GM12878 (cell line): Measurements from ENCODE around the gene FMNL2. TPM values are rescaled to one million over a fixed set of nuclear protein-coding genes. Genes with fewer than 3 reads are reported as not detected.

Experiments
- ATF7 ChIP-seq: fragments of 450-650 bp; IDR thresholded peaks from 2 replicates; pipeline ENCODE4 v1.6.1; 2016; ENCODE audit warnings: low read depth, mild to moderate bottlenecking
- BACH1 ChIP-seq: fragments of 450-650 bp; IDR thresholded peaks from 2 replicates; pipeline ENCODE4 v1.6.1; 2017; ENCODE audit warnings: mild to moderate bottlenecking, borderline replicate concordance
- BHLHE40 ChIP-seq, 2 experiments: fragments of 450-650 bp in 1 of 2; IDR thresholded peaks; 2 replicates each; pipeline ENCODE4 v1.6.1; 2011 to 2017; ENCODE audit warnings: low read depth in 2 of 2, borderline replicate concordance in 1 of 2, improper control_type of control experiment in 1 of 2, low read length in 1 of 2, mild to moderate bottlenecking in 1 of 2
- CBX5 ChIP-seq: sonication (generic); IDR thresholded peaks from 2 replicates; pipeline ENCODE4 v1.6.1; 2016; ENCODE audit warnings: low read depth, moderate library complexity, mild to moderate bottlenecking, inconsistent platforms
- CREM ChIP-seq: IDR thresholded peaks from 2 replicates; pipeline ENCODE4 v1.6.1; 2014; ENCODE audit warnings: antibody characterized with exemption, low read depth
- GABPA ChIP-seq: IDR thresholded peaks from 2 replicates; pipeline ENCODE4 v1.6.1; 2014; ENCODE audit warnings: antibody characterized with exemption, low read depth, mild to moderate bottlenecking, inconsistent platforms
- GATAD2B ChIP-seq: fragments of 450-650 bp; conservative IDR thresholded peaks from 2 replicates; pipeline ENCODE4 v1.6.1; 2017; ENCODE audit warnings: low read depth, mild to moderate bottlenecking, moderate library complexity
- HDAC2 ChIP-seq: fragments of 200-600 bp; sonication (generic); IDR thresholded peaks from 2 replicates; pipeline ENCODE4 v1.6.1; 2017
- HDAC6 ChIP-seq: fragments of 200-600 bp; sonication (generic); IDR thresholded peaks from one replicate; pipeline ENCODE4 v1.8.0; 2017; ENCODE audit warnings: antibody characterized with exemption; ENCODE audit not compliant: unreplicated experiment
- HSF1 ChIP-seq: fragments of 150-350 bp; IDR thresholded peaks from 2 replicates; pipeline ENCODE4 v1.6.1; 2014; ENCODE audit warnings: mild to moderate bottlenecking, low read depth, low read length
- KAT2A ChIP-seq: conservative IDR thresholded peaks from 2 replicates; pipeline ENCODE4 v1.6.1; 2011; ENCODE audit warnings: low read depth, low read length; ENCODE audit not compliant: control insufficient read depth
- KDM1A ChIP-seq: fragments of 200-600 bp; sonication (generic); IDR thresholded peaks from 2 replicates; pipeline ENCODE4 v1.6.1; 2016; ENCODE audit warnings: borderline replicate concordance
- NFXL1 ChIP-seq: fragments of 450-650 bp; IDR thresholded peaks from 2 replicates; pipeline ENCODE4 v1.6.1; 2017; ENCODE audit warnings: antibody characterized with exemption, mild to moderate bottlenecking, borderline replicate concordance
- PAX8 ChIP-seq: fragments of 450-650 bp; IDR thresholded peaks from 2 replicates; pipeline ENCODE4 v1.6.1; 2017; ENCODE audit warnings: mild to moderate bottlenecking, moderate library complexity
- PBX3 ChIP-seq: IDR thresholded peaks from 2 replicates; pipeline ENCODE4 v1.6.1; 2011; ENCODE audit warnings: mild to moderate bottlenecking, low read depth, low read length, moderate library complexity; ENCODE audit not compliant: insufficient replicate concordance
- RAD51 ChIP-seq: fragments of 450-650 bp; IDR thresholded peaks from 2 replicates; pipeline ENCODE4 v1.6.1; 2016; ENCODE audit warnings: moderate library complexity, mild to moderate bottlenecking, inconsistent platforms
- RBBP5 ChIP-seq: fragments of 200-600 bp; sonication (generic); conservative IDR thresholded peaks from 2 replicates; pipeline ENCODE4 v1.6.1; 2016
- RELB ChIP-seq: fragments of 450-650 bp; IDR thresholded peaks from 2 replicates; pipeline ENCODE4 v1.6.1; 2017; ENCODE audit warnings: low read depth, mild to moderate bottlenecking, moderate library complexity
- SIN3A ChIP-seq: IDR thresholded peaks from 2 replicates; pipeline ENCODE4 v1.6.1; 2012; ENCODE audit warnings: low read depth, low read length, improper control_type of control experiment
- SMAD1 ChIP-seq: fragments of 450-650 bp; IDR thresholded peaks from 2 replicates; pipeline ENCODE4 v1.6.1; 2018; ENCODE audit warnings: mild to moderate bottlenecking, low read depth; ENCODE audit not compliant: partially characterized antibody
- SMARCA5 ChIP-seq: fragments of 450-650 bp; IDR thresholded peaks from 2 replicates; pipeline ENCODE4 v1.6.1; 2017; ENCODE audit warnings: mild to moderate bottlenecking
- SREBF1 ChIP-seq: IDR thresholded peaks from 2 replicates; pipeline ENCODE4 v1.6.1; 2012; ENCODE audit warnings: mild to moderate bottlenecking, low read length
- USF2 ChIP-seq: IDR thresholded peaks from 2 replicates; pipeline ENCODE4 v1.6.1; 2011; ENCODE audit warnings: low read depth, low read length, improper control_type of control experiment, borderline replicate concordance
- YY1 ChIP-seq: IDR thresholded peaks from 2 replicates; pipeline ENCODE4 v1.6.1; 2011; ENCODE audit warnings: low read depth, mild to moderate bottlenecking, low read length
- ZBTB4 ChIP-seq: fragments of 450-650 bp; formaldehyde crosslinking; IDR thresholded peaks from 2 replicates; pipeline ENCODE4 v1.4.0; 2022; ENCODE audit warnings: mild to moderate bottlenecking, moderate library complexity
- ZNF24 ChIP-seq: fragments of 450-650 bp; IDR thresholded peaks from 2 replicates; pipeline ENCODE4 v1.6.1; 2017; ENCODE audit warnings: antibody characterized with exemption, mild to moderate bottlenecking
- polyA plus RNA-seq, 11 experiments: library from polyadenylated mRNA; depleted of rRNA in 4 of 11; unstranded in 6 of 11; stranded (reverse) in 5 of 11; fragments of >200 nt; fragmentation: Nextera tagmentation in 4 of 11; fragmentation: Illumina TruSeq in 1 of 11; extraction: Ambion mirVana in 4 of 11; extraction: Trizol in 1 of 11; gene quantifications; 1 replicate in 1 of 11; 2 replicates in 10 of 11; pipeline versions ENCODE4 v1.2.1 to v1.2.3, GENCODE V29; 2011 to 2016; ENCODE audit warnings: inconsistent platforms in 2 of 11, missing spikeins in 2 of 11, low read depth in 1 of 11
- total RNA-seq, 4 experiments: library from RNA; depleted of rRNA in 3 of 4; stranded (reverse); fragments of >200 nt in 3 of 4; fragmentation: Illumina TruSeq in 1 of 4; extraction: Trizol in 1 of 4; gene quantifications; 2 replicates each; pipeline versions ENCODE4 v1.2.1 to v1.2.3, GENCODE V29; 2013 to 2021

FMNL2 gene
- total and polyA plus RNA-seq, 10 of the 15 experiments (the other 5 are each of a cell fraction or from before 2014, with no cell fraction given): 0.13 to 9.9 (median 0.35) TPM

- TF ChIP-seq RAD51: peak; percentile 45; the same call in 1 of the 2 replicates
- TF ChIP-seq HSF1: no peak
- TF ChIP-seq SMARCA5: no peak
- TF ChIP-seq GATAD2B: no peak
- TF ChIP-seq HDAC2: no peak
- no peak for TF ChIP-seq NFXL1
- TF ChIP-seq CREM: no peak
- no peak for TF ChIP-seq SIN3A
- TF ChIP-seq SMAD1: no peak
- TF ChIP-seq YY1: no peak
- TF ChIP-seq USF2: no peak
- no peak for TF ChIP-seq ZNF24
- TF ChIP-seq PBX3: no peak
- TF ChIP-seq ZBTB4 (CRISPR knock-in tag): no peak
- peak; percentile 90; the same call in 1 of the 2 replicates for TF ChIP-seq BACH1
- peak; percentile 76 for TF ChIP-seq RELB
- no peak for TF ChIP-seq CBX5
- no peak for TF ChIP-seq KAT2A
- no peak for TF ChIP-seq SREBF1
- TF ChIP-seq HDAC6: no peak
- TF ChIP-seq KDM1A: no peak
- TF ChIP-seq ATF7: peak; percentile 87
- TF ChIP-seq GABPA: no peak
- TF ChIP-seq PAX8: no peak
- no peak for TF ChIP-seq RBBP5
- peak in 1 of 2 experiments; percentile 47; a peak in 1 of 4 replicates for TF ChIP-seq BHLHE40 (IDR thresholded peaks at IDR 0.05; ENCODE audit: borderline replicate concordance in 1 of 2, low read depth in 2 of 2, low read length in 1 of 2)
These were observed 238.2 kb downstream of the FMNL2 start (continued) for GRCh38 chr2:152573168-152573567.
